GM19468 (cell line): ENCODE data around the gene CHMP1A.
A peak's percentile ranks its signal among the peaks of the same experiment; 100 is the strongest.
"Not testable (repeated sequence)": the region's sequence is repeated elsewhere in the genome, so short reads cannot be mapped to it uniquely, and the experiment has no call there.

ENCODE experiments used
- ATAC-seq: cut with Tn5 transposase; IDR thresholded peaks from one replicate; pipeline ENCODE4 v1.9.1; 2021; ENCODE audit warnings: mild to moderate bottlenecking, moderate library complexity, moderate number of reproducible peaks; ENCODE audit not compliant: unreplicated experiment; ENCODE audit errors: extremely low read depth

Gene CHMP1A

GRCh38 chr16:89693289-89693731 lies 35.8 kb upstream of the CHMP1A start:
- no peak for ATAC-seq

GRCh38 chr16:89691986-89692569 lies 34.6 kb upstream of the CHMP1A start:
- ATAC-seq: no peak

GRCh38 chr16:89691231-89691985 lies 33.9 kb upstream of the CHMP1A start:
- ATAC-seq: no peak

- ATAC-seq: no peak
Observed at GRCh38 chr16:89690392-89690901, 32.9 kb upstream of the CHMP1A start.

- ATAC-seq: not testable (repeated sequence)
Observed at GRCh38 chr16:89689621-89690020, 32.1 kb upstream of the CHMP1A start.

- no peak for ATAC-seq
Observed at GRCh38 chr16:89689142-89689541, 31.6 kb upstream of the CHMP1A start.

- ATAC-seq: no peak
Observed at GRCh38 chr16:89688395-89688794, 30.9 kb upstream of the CHMP1A start.

DNA sequence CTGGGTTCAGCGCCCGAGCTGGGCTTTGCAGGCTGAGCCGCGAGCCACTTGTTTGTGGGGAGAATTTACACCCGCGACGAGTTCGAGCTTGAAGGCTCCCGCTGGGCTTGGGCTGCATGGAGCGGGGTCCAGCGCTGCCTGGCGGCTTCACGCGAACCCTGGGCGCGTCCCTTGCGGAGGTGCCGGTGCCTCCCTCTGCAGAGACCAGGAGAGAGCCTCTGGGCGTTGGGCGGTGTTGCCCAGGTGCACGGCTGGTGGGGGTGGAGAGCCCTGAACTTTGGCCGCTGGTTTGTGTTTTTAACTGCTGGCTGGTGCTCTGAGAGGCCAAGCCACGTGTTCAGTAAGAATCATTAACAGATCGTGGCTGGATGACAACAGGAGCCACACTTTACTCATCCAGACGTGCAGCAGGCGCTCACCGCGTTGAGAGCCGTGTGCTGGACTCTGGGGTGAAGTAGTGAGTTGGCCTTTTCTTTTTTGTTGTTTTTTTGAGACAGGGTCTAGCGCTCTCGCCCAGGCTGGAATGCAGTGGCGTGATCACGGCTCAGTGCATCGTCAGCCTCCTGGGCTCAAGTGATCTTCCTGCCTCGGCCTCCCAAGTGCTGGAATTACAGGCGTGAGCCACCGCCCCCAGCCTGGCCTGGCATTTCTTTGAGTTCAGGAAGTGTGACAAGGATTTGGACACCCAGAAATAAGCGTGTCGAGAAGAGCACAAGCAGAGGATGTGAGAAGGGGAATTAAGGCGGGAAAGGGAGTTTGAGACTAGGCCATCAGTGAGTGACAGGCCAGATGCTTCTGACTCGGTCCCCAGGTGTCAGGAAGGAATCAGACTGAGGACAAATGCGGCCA lies 29.8 kb upstream of the CHMP1A start:
- ATAC-seq: no peak

- peak; percentile 55 for ATAC-seq
Observed at GRCh38 chr16:89686520-89687091, 29.1 kb upstream of the CHMP1A start, which contains the start of gene CDK10. Gene CDK10, plus strand, starts transcription at chr16:89686689. Its CDS starts 22 bp downstream, at chr16:89686711.

GRCh38 chr16:89685916-89686315 lies 28.4 kb upstream of the CHMP1A start:
- ATAC-seq: no peak

GRCh38 chr16:89678258-89678657 lies 20.8 kb upstream of the CHMP1A start:
- no peak for ATAC-seq

- no peak for ATAC-seq
Observed at GRCh38 chr16:89672177-89672941, 14.9 kb upstream of the CHMP1A start.

DNA sequence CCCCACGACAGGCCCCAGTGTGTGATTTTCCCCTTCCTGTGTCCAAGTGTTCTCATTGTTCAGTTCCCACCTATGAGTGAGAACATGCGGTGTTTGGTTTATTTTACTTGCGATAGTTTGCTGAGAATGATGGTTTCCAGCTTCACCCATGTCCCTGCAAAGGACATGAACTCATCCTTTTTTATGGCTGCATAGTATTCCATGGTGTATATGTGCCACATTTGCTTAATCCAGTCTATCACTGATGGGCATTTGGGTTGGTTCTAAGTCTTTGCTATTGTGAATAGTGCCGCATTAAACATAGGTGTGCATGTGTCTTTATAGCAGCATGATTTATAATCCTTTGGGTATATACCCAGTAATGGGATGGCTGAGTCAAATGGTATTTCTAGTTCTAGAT lies 14.1 kb upstream of the CHMP1A start:
- ATAC-seq: not testable (repeated sequence)

GRCh38 chr16:89670496-89671431 lies 13.3 kb upstream of the CHMP1A start:
- no peak for ATAC-seq

- no peak for ATAC-seq
Observed at GRCh38 chr16:89669755-89670154, 12.2 kb upstream of the CHMP1A start.

- no peak for ATAC-seq
Observed at GRCh38 chr16:89668790-89669158, 11.3 kb upstream of the CHMP1A start.

- no peak for ATAC-seq
Observed at GRCh38 chr16:89667633-89668032, 10.1 kb upstream of the CHMP1A start.

GRCh38 chr16:89667000-89667399 lies 9.5 kb upstream of the CHMP1A start:
- not testable (repeated sequence) for ATAC-seq

- ATAC-seq: not testable (repeated sequence)
Observed at GRCh38 chr16:89664238-89664637, 6.7 kb upstream of the CHMP1A start.
